Activated CD8-positive, alpha-beta memory T cell treated with anti-CD3 and anti-CD28 coated beads, Interleukin-2, amount 50 U/mL, for 1 hour (primary cell): Measurements from ENCODE around the gene FLT3LG.

Experiments used
- DNase-seq: peaks from one replicate; pipeline ENCODE4 v3.0.0-alpha.2; 2020; ENCODE audit errors: extremely low read depth

Gene FLT3LG

GRCh38 chr19:49488046-49488862 is 14.2 kb downstream of the FLT3LG start:
- no peak for DNase-seq

- no peak for DNase-seq
Observed at GRCh38 chr19:49488863-49489537, 15.0 kb downstream of the FLT3LG start.

- no peak for DNase-seq
Observed at GRCh38 chr19:49489601-49490167, 15.7 kb downstream of the FLT3LG start.

GRCh38 chr19:49490287-49491029 is 16.4 kb downstream of the FLT3LG start:
- no peak for DNase-seq

GRCh38 chr19:49491030-49491803 is 17.2 kb downstream of the FLT3LG start:
- DNase-seq = no peak

GRCh38 chr19:49491804-49492572 is 18.0 kb downstream of the FLT3LG start:
- no peak for DNase-seq

GRCh38 chr19:49492573-49493405 is 18.8 kb downstream of the FLT3LG start:
- no peak for DNase-seq

- no peak for DNase-seq
Observed at GRCh38 chr19:49496574-49497008, 22.6 kb downstream of the FLT3LG start.

GRCh38 chr19:49497047-49497788 is 23.2 kb downstream of the FLT3LG start:
- no peak for DNase-seq

- DNase-seq = no peak
Observed at GRCh38 chr19:49497789-49498103, 23.7 kb downstream of the FLT3LG start.

- DNase-seq = no peak
Observed at GRCh38 chr19:49498475-49498874, 24.5 kb downstream of the FLT3LG start.

- DNase-seq = no peak
Observed at GRCh38 chr19:49499030-49499670, 25.1 kb downstream of the FLT3LG start.

- DNase-seq = no peak
Observed at GRCh38 chr19:49502866-49503581, 29.0 kb downstream of the FLT3LG start.

GRCh38 chr19:49503582-49503962 is 29.6 kb downstream of the FLT3LG start:
- DNase-seq = no peak

GRCh38 chr19:49506575-49507105 is 32.6 kb downstream of the FLT3LG start:
- no peak for DNase-seq

- DNase-seq = no peak
Observed at GRCh38 chr19:49507803-49508494, 33.9 kb downstream of the FLT3LG start.
